ENCODE data around the gene LAMC2. TPM values are rescaled to one million over a fixed set of nuclear protein-coding genes. Genes with fewer than 3 reads are reported as not detected.

LAMC2 gene
- total RNA-seq, 1 donor from 2014 or later = 1.2 TPM

DNA sequence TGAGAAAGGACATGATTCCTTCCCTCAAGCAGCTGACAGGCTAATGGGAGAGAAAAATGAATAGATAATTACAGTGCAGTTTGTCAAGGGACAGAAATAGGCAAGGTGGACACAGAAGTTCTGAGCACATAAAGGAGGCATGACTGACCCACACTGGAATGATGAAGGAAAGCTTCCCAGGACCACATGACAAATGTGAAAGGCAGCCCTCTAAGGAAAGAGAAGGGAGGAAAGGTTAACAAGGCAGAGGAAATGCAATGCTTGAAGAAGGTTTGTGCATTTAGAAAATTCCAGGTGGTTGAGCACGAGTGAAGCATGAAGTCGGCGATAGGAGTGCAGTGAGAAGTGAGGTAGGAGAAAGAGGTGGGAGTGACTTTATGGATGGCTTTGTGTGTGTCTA is 37.4 kb downstream of the LAMC2 start:
- Histone ChIP-seq H3K27me3 (ENCODE audit: low read depth) (no peaks in the 10 kb centered on the region), H3K4me1 (peaks cover 13% of the 10 kb centered on the region), H3K9me3 (replicated peaks) (no peaks in the 10 kb centered on the region), H3K36me3 (no peaks in the 10 kb centered on the region), H3K27ac (replicated peaks) (no peak overlapping the region), H3K4me3 (no peak overlapping the region)
- TF ChIP-seq, protein P1, sequence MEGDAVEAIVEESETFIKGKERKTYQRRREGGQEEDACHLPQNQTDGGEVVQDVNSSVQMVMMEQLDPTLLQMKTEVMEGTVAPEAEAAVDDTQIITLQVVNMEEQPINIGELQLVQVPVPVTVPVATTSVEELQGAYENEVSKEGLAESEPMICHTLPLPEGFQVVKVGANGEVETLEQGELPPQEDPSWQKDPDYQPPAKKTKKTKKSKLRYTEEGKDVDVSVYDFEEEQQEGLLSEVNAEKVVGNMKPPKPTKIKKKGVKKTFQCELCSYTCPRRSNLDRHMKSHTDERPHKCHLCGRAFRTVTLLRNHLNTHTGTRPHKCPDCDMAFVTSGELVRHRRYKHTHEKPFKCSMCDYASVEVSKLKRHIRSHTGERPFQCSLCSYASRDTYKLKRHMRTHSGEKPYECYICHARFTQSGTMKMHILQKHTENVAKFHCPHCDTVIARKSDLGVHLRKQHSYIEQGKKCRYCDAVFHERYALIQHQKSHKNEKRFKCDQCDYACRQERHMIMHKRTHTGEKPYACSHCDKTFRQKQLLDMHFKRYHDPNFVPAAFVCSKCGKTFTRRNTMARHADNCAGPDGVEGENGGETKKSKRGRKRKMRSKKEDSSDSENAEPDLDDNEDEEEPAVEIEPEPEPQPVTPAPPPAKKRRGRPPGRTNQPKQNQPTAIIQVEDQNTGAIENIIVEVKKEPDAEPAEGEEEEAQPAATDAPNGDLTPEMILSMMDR (IDR thresholded peaks at IDR 0.05; ENCODE audit: borderline replicate concordance) = no peak
- no peak for DNase-seq
- intact Hi-C loops (cut with micrococcal nuclease) = no loop called here

DNA sequence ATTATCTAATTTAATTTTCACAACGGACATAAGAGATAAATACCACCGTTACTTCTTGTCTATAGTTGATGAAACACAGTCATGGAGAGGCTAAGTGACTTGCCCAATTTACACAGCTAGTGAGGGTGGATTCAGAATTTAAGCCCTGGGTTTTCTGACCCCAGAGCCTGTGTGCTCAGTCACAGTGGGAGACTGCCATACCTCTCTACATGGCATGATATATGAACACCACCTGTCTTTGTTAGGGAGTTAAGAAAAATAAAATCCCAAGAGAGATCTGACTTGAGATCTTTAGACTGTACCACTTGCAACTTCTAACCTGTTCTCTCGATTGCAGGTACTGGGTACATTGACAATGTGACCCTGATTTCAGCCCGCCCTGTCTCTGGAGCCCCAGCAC is 40.3 kb downstream of the LAMC2 start:
- Histone ChIP-seq H3K27me3 (ENCODE audit: low read depth) (no peaks in the 10 kb centered on the region), H3K36me3 (no peaks in the 10 kb centered on the region), H3K9me3 (replicated peaks) (no peaks in the 10 kb centered on the region), H3K4me3 (no peak overlapping the region), H3K27ac (replicated peaks) (no peak overlapping the region), H3K4me1 (peaks cover 4% of the 10 kb centered on the region)
- no peak for DNase-seq
- TF ChIP-seq, protein P1 (IDR thresholded peaks at IDR 0.05; ENCODE audit: borderline replicate concordance) = no peak
- intact Hi-C loops (cut with micrococcal nuclease) = no loop called here

DNA sequence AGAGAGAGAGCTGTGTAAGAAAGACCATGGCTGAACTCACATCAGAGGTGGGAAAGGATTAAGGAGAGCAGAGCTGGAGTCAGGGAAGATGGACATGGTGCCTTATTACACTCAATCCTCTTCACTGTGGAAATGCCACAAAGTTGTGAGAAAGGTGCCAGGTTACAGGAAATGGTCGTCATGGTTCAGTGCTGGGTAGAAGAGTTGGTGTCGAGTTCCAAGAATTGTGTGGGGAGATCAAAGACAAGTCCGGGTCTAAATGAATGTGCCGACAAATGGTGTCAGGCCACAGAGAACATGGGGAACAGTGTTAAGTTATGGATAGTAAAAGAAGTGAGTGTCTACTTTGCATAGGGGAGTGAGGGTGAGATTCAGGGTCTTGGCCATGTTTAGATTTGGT is 40.9 kb downstream of the LAMC2 start:
- no peak for DNase-seq
- H3K27ac ChIP-seq (replicated peaks) = no peak overlapping the region
- H3K4me1 ChIP-seq = peaks cover 4% of the 10 kb centered on the region
- TF ChIP-seq, protein P1 (IDR thresholded peaks at IDR 0.05; ENCODE audit: borderline replicate concordance) = no peak
- H3K4me3 ChIP-seq = no peak overlapping the region
- no peaks in the 10 kb centered on the region for H3K36me3 ChIP-seq
- intact Hi-C loops (cut with micrococcal nuclease) = no loop called here
- no peaks in the 10 kb centered on the region for H3K27me3 ChIP-seq (ENCODE audit: low read depth)
- H3K9me3 ChIP-seq (replicated peaks) = no peaks in the 10 kb centered on the region

DNA sequence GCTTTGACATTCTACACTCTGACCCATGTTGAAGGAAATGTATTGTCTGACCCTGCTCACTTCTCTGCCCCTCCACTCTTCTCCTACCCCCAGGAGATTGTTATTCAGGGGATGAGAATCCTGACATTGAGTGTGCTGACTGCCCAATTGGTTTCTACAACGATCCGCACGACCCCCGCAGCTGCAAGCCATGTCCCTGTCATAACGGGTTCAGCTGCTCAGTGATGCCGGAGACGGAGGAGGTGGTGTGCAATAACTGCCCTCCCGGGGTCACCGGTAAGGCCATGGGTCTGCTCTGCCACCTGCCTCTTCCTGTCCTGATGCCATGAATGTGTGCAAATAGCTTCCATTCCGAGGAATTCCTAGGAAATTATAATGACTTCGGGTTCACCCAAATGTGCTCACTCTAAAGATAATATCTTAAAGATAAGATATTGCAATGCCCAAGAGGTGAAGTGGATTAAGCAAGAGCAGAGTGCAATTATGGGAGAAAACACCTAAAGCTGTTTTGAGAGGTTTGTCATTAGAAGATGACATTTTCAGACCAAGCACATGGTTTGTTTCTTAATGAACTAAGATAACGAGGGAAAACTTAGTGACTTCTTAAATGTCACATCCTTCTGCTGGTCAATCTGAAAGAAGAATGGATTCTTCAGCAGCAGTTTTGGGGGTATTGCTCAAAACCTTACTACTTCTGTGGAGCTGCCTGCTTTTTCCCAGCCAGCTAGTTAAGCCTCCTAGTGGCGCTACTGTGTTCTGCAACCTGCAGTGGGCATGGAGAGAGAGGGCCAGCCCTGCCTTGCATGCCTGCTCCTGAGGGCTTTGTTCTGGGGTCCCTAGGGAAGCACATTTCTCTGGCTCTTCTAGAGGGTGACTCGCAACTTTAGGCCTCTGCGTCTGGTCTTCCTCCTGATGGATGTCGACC is 41.6 kb downstream of the LAMC2 start:
- intact Hi-C loops (cut with micrococcal nuclease) = loop anchor here (2.0 kb wide), 1 partner anchor 265 kb away; no protein-coding TSS in a partner anchor
- peak; percentile 36 for DNase-seq
- Histone ChIP-seq H3K4me3 (no peak overlapping the region), H3K9me3 (replicated peaks) (no peaks in the 10 kb centered on the region), H3K27me3 (ENCODE audit: low read depth) (no peaks in the 10 kb centered on the region), H3K36me3 (no peaks in the 10 kb centered on the region), H3K27ac (replicated peaks) (no peak overlapping the region), H3K4me1 (peaks cover 4% of the 10 kb centered on the region)
- TF ChIP-seq, protein P1 (IDR thresholded peaks at IDR 0.05; ENCODE audit: borderline replicate concordance) = peak; percentile 89

DNA sequence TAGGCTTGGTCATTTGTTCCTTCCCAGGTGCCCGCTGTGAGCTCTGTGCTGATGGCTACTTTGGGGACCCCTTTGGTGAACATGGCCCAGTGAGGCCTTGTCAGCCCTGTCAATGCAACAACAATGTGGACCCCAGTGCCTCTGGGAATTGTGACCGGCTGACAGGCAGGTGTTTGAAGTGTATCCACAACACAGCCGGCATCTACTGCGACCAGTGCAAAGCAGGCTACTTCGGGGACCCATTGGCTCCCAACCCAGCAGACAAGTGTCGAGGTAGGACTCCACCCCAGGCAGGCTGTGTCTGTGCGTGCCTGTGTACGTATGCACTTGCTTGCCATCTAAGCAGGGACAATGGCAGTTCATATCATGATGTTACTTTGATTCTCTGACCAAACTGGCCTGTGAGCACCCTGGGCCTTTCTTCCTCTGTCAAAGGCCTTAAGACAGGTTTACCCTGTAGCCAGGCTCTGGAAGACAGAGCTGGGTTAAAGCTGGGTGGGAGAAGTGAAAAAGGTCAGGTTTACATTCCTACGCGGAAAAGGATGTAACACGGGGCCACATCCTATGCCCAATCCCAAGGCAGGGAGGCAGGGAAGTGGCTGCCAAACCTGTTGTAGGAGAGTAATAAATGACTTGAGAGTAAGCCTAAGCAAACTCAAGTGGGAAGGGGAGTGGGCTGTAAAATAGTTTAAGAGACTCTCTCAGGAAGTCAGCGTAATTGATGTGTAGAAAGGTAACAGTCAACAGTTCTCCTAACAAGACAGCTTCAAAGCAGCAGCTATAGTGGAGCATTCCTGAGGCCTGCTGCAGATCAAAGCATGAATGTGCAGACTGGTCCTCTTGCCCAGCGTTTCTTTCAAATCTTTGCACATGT is 42.5 kb downstream of the LAMC2 start:
- H3K4me3 ChIP-seq = no peak overlapping the region
- TF ChIP-seq, protein P1 (IDR thresholded peaks at IDR 0.05; ENCODE audit: borderline replicate concordance) = no peak
- H3K27me3 ChIP-seq (ENCODE audit: low read depth) = no peaks in the 10 kb centered on the region
- intact Hi-C loops (cut with micrococcal nuclease) = loop anchor here (2.0 kb wide), 1 partner anchor 266 kb away; no protein-coding TSS in a partner anchor
- H3K4me1 ChIP-seq = peaks cover 4% of the 10 kb centered on the region
- H3K27ac ChIP-seq (replicated peaks) = no peak overlapping the region
- no peaks in the 10 kb centered on the region for H3K9me3 ChIP-seq (replicated peaks)
- DNase-seq = no peak
- H3K36me3 ChIP-seq = no peaks in the 10 kb centered on the region
